ENCODE measurements around the gene DFFB. TPM values are rescaled to one million over a fixed set of nuclear protein-coding genes. Genes with fewer than 3 reads are reported as not detected.

Gene DFFB
- total and polyA plus RNA-seq, 9 of the 15 experiments (the other 6 are each of a cell fraction or from before 2014, with no cell fraction given), result 2.3 to 15.8 (median 11.5) TPM

DNA sequence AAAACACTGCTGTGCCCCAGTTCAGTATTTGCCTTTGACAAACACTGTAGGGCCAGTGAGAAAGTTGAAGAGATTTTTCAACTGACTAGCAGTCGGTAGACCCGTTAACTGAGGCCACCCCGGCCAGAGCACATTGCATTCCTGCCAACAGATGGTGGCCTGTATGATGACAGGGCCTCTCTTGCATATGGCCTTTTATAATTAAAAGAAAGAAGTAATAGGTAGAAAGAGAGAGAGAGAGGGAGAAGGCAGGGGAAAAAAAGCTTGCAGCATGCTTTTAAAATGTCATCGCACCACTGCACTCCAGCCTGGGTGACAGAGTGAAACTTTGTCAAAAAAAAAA lies 47.5 kb downstream of the DFFB start (continued):
- no peak for TF ChIP-seq FIP1L1 (IDR thresholded peaks at IDR 0.05; ENCODE audit: low read depth, low read length, poor library complexity, severe bottlenecking)
- TF ChIP-seq ARID3B (CRISPR knock-in tag; IDR thresholded peaks at IDR 0.05; ENCODE audit: borderline replicate concordance), result no peak
- TF ChIP-seq ARID1B (IDR thresholded peaks at IDR 0.05), result no peak
- no peak for TF ChIP-seq HOMEZ (CRISPR knock-in tag; IDR thresholded peaks at IDR 0.05)
- no peak for TF ChIP-seq SLC30A9 (CRISPR knock-in tag; IDR thresholded peaks at IDR 0.05)

- FAIRE-seq, result no peak
- H3K4me3 ChIP-seq, result no peak overlapping the region
- no peak overlapping the region for H3K9ac ChIP-seq (ENCODE audit: insufficient read depth in 1 of 2, low read depth in 2 of 2, low read length in 2 of 2)
- intact Hi-C loops (cut with micrococcal nuclease) (no loop called here), in situ Hi-C loops (cut with MboI) (no loop called here)
- no TSS peak for BruUV-seq (replicated peaks)
- no peaks in the 10 kb centered on the region for H3K9me3 ChIP-seq (replicated peaks; ENCODE audit: control insufficient read depth, insufficient read depth, low read depth, low read length)
- H3K27me3 ChIP-seq (ENCODE audit: control insufficient read depth in 2 of 2, insufficient read depth in 2 of 2, low read length in 2 of 2), result peaks cover 0 to 5% of the 10 kb centered on the region in 2 experiments; a peak in 4 of 5 replicates
- H3K9me1 ChIP-seq (ENCODE audit: control insufficient read depth, insufficient read depth, low read length), result no peaks in the 10 kb centered on the region
- no peak overlapping the region for H3K4me2 ChIP-seq (ENCODE audit: insufficient read depth, low read length)
- H3K79me2 ChIP-seq (ENCODE audit: control insufficient read depth, insufficient read depth, low read length), result no peaks in the 10 kb centered on the region
- 50% methylated on average over 19 of the region's 19 CpGs for WGBS (ENCODE audit: insufficient coverage, low coverage, missing lambda C conversion rate)
- POLR2A ChIA-PET, result interaction anchor here (1.0 kb wide), 1 partner anchor 71 kb away, joined by 3 read pairs; no protein-coding TSS in a partner anchor
- TF ChIP-seq, protein P1, sequence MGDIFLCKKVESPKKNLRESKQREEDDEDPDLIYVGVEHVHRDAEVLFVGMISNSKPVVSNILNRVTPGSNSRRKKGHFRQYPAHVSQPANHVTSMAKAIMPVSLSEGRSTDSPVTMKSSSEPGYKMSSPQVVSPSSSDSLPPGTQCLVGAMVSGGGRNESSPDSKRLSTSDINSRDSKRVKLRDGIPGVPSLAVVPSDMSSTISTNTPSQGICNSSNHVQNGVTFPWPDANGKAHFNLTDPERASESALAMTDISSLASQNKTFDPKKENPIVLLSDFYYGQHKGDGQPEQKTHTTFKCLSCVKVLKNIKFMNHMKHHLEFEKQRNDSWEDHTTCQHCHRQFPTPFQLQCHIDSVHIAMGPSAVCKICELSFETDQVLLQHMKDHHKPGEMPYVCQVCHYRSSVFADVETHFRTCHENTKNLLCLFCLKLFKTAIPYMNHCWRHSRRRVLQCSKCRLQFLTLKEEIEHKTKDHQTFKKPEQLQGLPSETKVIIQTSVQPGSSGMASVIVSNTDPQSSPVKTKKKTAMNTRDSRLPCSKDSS (IDR thresholded peaks at IDR 0.05; ENCODE audit: low read depth, partially characterized antibody), result no peak
- CTCF ChIA-PET (ENCODE audit: low intra/inter-chr PET ratio), result no interaction called here
- H3K36me3 ChIP-seq (ENCODE audit: control insufficient read depth, insufficient read depth, low read length), result no peaks in the 10 kb centered on the region
- peaks cover 6% of the 10 kb centered on the region; the same call in 1 of the 2 replicates for H4K20me1 ChIP-seq (replicated peaks; ENCODE audit: control insufficient read depth, insufficient read depth, low read length)
- no peak overlapping the region for H3K27ac ChIP-seq (ENCODE audit: extremely low read depth, low read depth, low read length)
- no peak overlapping the region for H2AFZ ChIP-seq (ENCODE audit: low read depth, low read length)
- no peak for ATAC-seq
- H3K4me1 ChIP-seq (replicated peaks in 1 of 2; ENCODE audit: control insufficient read depth in 2 of 2, insufficient read depth in 2 of 2, low read length in 2 of 2), result peaks cover 10 to 61% of the 10 kb centered on the region in 2 experiments; a peak in 4 of 5 replicates
- DNase-seq (ENCODE audit: extremely low read depth in 1 of 4, low spot score in 3 of 4), result no peak
These were observed 48.1 kb downstream of the DFFB start for GRCh38 chr1:3905266-3905952.

All from K562 (cell line).